HCT116 (cell line): ENCODE measurements around the gene KIAA1755. TPM values are rescaled to one million over a fixed set of nuclear protein-coding genes. Genes with fewer than 3 reads are reported as not detected.

Experiments used
- ATAC-seq: fragments of 200-7000 bp; cut with Tn5 transposase; 2 replicates; pipeline ENCODE4 v1.9.1; 2020; ENCODE audit warnings: mild to moderate bottlenecking, moderate library complexity
- BruUV-seq: library from RNA; stranded (reverse); fragments of 400-500 nt; replicated peaks from 2 replicates; lab custom pipeline; 2021; lab: Mats Ljungman, UMichigan
- CTCF ChIA-PET: fragments of 300-600 bp; sonication (Branson Sonifier 250); formaldehyde crosslinking; loops from one replicate; lab custom pipeline; 2021; ENCODE audit warnings: antibody characterized with exemption; lab: Charles Lee
- POLR2A ChIA-PET: fragments of 300-600, 350-600 bp; sonication (Branson Sonifier 250); formaldehyde crosslinking; loops from one replicate; lab custom pipeline; 2021; ENCODE audit warnings: antibody characterized with exemption; lab: Charles Lee
- RAD21 ChIA-PET, 2 experiments: fragments of 300-600 bp; sonication (Branson Sonifier 250); formaldehyde crosslinking; loops; one replicate each; lab custom pipeline; 2023; ENCODE audit warnings: low total read pairs in 2 of 2; ENCODE audit not compliant: uncharacterized antibody in 2 of 2, unreplicated experiment in 2 of 2, low non-redundant PET in 1 of 2; lab: Charles Lee
- DNase-seq: peaks from one replicate; pipeline ENCODE4 v3.0.0-alpha.2; 2010; ENCODE audit warnings: low read depth, low spot score
- H2AFZ ChIP-seq: fragments of 200-600 bp; shearing (Covaris generic), sonication (generic); 2 replicates; pipeline ENCODE4 v1.6.1; 2017; ENCODE audit warnings: low read depth, mixed run types, mixed read lengths, antibody characterized with exemption, low read length; ENCODE audit not compliant: poor library complexity, severe bottlenecking
- H3K27ac ChIP-seq: 2 replicates; pipeline ENCODE4 v1.5.1; 2012; ENCODE audit warnings: low read depth, low read length
- H3K27me3 ChIP-seq: fragments of 200-600 bp; sonication (generic); 2 replicates; pipeline ENCODE4 v1.6.1; 2016; ENCODE audit warnings: mixed run types, low read length, mixed read lengths; ENCODE audit not compliant: insufficient read depth
- H3K36me3 ChIP-seq, 2 experiments: fragments of 200-500 bp in 1 of 2; fragments of 200-600 bp in 1 of 2; sonication (Bioruptor generic) in 1 of 2; sonication (generic) in 1 of 2; 2 replicates each; pipeline versions ENCODE4 v1.5.1 to v1.6.1; 2014 to 2016; ENCODE audit warnings: low read length in 2 of 2, inconsistent platforms in 1 of 2, mixed read lengths in 1 of 2, mixed run types in 1 of 2; ENCODE audit not compliant: insufficient read depth in 2 of 2, control insufficient read depth in 1 of 2
- H3K4me1 ChIP-seq, 2 experiments: fragments of 200-600 bp in 1 of 2; sonication (generic) in 1 of 2; 2 replicates each; pipeline versions ENCODE4 v1.5.1 to v1.6.1; 2012 to 2017; ENCODE audit warnings: low read length in 2 of 2, inconsistent platforms in 1 of 2, mild to moderate bottlenecking in 1 of 2, mixed read lengths in 1 of 2, mixed run types in 1 of 2, moderate library complexity in 1 of 2; ENCODE audit not compliant: insufficient read depth in 2 of 2, control insufficient read depth in 1 of 2
- H3K4me2 ChIP-seq: fragments of 200-600 bp; sonication (generic); 2 replicates; pipeline ENCODE4 v1.6.1; 2017; ENCODE audit warnings: mixed run types, low read length, mixed read lengths
- H3K4me3 ChIP-seq, 2 experiments: fragments of 200-600 bp in 1 of 2; sonication (generic) in 1 of 2; replicated peaks in 1 of 2; 2 replicates each; pipeline ENCODE4 v1.5.1; 2011 to 2016; ENCODE audit warnings: low read length in 2 of 2, control low read depth in 1 of 2, low read depth in 1 of 2, mild to moderate bottlenecking in 1 of 2, mixed read lengths in 1 of 2, mixed run types in 1 of 2
- H3K79me2 ChIP-seq: fragments of 200-600 bp; sonication (generic); 2 replicates; pipeline ENCODE4 v1.6.1; 2017; ENCODE audit warnings: mild to moderate bottlenecking, mixed run types, low read length, moderate library complexity, mixed read lengths; ENCODE audit not compliant: insufficient read depth
- H3K9ac ChIP-seq: fragments of 200-600 bp; sonication (generic); 2 replicates; pipeline ENCODE4 v1.6.1; 2016; ENCODE audit warnings: low read length, mixed read lengths
- H3K9me2 ChIP-seq: fragments of 200-600 bp; sonication (generic), shearing (Covaris generic); 2 replicates; pipeline ENCODE4 v1.6.1; 2017; ENCODE audit warnings: mixed run types, mild to moderate bottlenecking, moderate library complexity; ENCODE audit not compliant: insufficient read depth
- H3K9me3 ChIP-seq, 2 experiments: fragments of 200-500 bp in 1 of 2; fragments of 200-600 bp in 1 of 2; sonication (Bioruptor generic) in 1 of 2; sonication (generic) in 1 of 2; 2 replicates each; pipeline ENCODE4 v1.6.1; 2014 to 2017; ENCODE audit warnings: low read length in 2 of 2, mixed read lengths in 2 of 2, inconsistent platforms in 1 of 2, low read depth in 1 of 2, mild to moderate bottlenecking in 1 of 2, mixed run types in 1 of 2, moderate library complexity in 1 of 2; ENCODE audit not compliant: control insufficient read depth in 1 of 2, insufficient read depth in 1 of 2
- H4K20me1 ChIP-seq: fragments of 200-600 bp; sonication (generic), shearing (Covaris generic); 2 replicates; pipeline ENCODE4 v1.6.1; 2017; ENCODE audit warnings: mixed run types, mild to moderate bottlenecking, moderate library complexity; ENCODE audit not compliant: insufficient read depth
- CTCF ChIP-seq, 3 experiments: fragments of 200-600 bp in 1 of 3; sonication (generic) in 1 of 3; IDR thresholded peaks in 2 of 3; conservative IDR thresholded peaks in 1 of 3; 2 replicates each; pipeline ENCODE4 v1.5.1; 2012 to 2017; ENCODE audit warnings: low read depth in 2 of 3, low read length in 2 of 3, antibody characterized with exemption in 1 of 3, borderline replicate concordance in 1 of 3, control low read depth in 1 of 3, mild to moderate bottlenecking in 1 of 3, mixed read lengths in 1 of 3, mixed run types in 1 of 3, moderate library complexity in 1 of 3; ENCODE audit not compliant: insufficient read depth in 1 of 3
- EZH2 ChIP-seq: fragments of 200-600 bp; sonication (generic); IDR thresholded peaks from 2 replicates; pipeline ENCODE4 v1.6.1; 2017; ENCODE audit warnings: antibody characterized with exemption, mixed run types
- SIN3A ChIP-seq: IDR thresholded peaks from 2 replicates; pipeline ENCODE4 v1.6.1; 2012; ENCODE audit warnings: low read depth
- YY1 ChIP-seq: IDR thresholded peaks from 2 replicates; pipeline ENCODE4 v1.6.1; 2011; ENCODE audit warnings: low read length, low read depth, moderate library complexity, mild to moderate bottlenecking; ENCODE audit not compliant: insufficient replicate concordance; ENCODE audit errors: extremely low read depth
- intact Hi-C: fragments of 100-400 bp; cut with micrococcal nuclease; formaldehyde crosslinking; loops from 2 replicates; pipeline ENCODE4 v1.10.0; 2022
- total RNA-seq: library from RNA; stranded (reverse); gene quantifications from one replicate; pipeline ENCODE4 v1.2.1, GENCODE V29; 2021; ENCODE audit not compliant: unreplicated experiment

KIAA1755 gene
- total RNA-seq, 1 experiment from 2014 or later = not detected

GRCh38 chr20:38220587-38221118 lies 39.9 kb downstream of the KIAA1755 start:
- H3K9ac ChIP-seq = no peak overlapping the region
- no peak overlapping the region for H3K27ac ChIP-seq
- intact Hi-C loops = loop anchor here (1.0 to 5.0 kb wide), 2 partner anchors 148 to 656 kb away; no protein-coding TSS in a partner anchor
- POLR2A ChIA-PET = interaction anchor here (0.9 to 1.0 kb wide), 2 partner anchors 147 to 163 kb away, joined by 3 to 4 read pairs; no protein-coding TSS in a partner anchor
- H3K9me3 ChIP-seq = no peaks in the 10 kb centered on the region
- TF ChIP-seq SIN3A (no peak), CTCF (IDR thresholded peaks at IDR 0.05 in 2 of 3, conservative IDR thresholded peaks at IDR 0.05 in 1 of 3; ENCODE audit: borderline replicate concordance in 1 of 3, insufficient read depth in 1 of 3, low read depth in 2 of 3, low read length in 2 of 3) (no peak), YY1 (no peak), EZH2 (no peak)
- DNase-seq (no peak), ATAC-seq (no peak)
- no peaks in the 10 kb centered on the region for H3K9me2 ChIP-seq
- H3K4me3 ChIP-seq = no peak overlapping the region
- H3K4me2 ChIP-seq = peak overlapping the region; percentile 46
- H3K27me3 ChIP-seq = no peaks in the 10 kb centered on the region
- CTCF ChIA-PET = interaction anchor here (0.9 to 3.7 kb wide), 28 partner anchors 8 to 657 kb away, joined by 3 to 53 read pairs (median 5); no protein-coding TSS in a partner anchor
- peak overlapping the region; percentile 47 for H2AFZ ChIP-seq
- RAD21 ChIA-PET = interaction anchor here (0.7 to 2.1 kb wide), 9 partner anchors 47 to 656 kb away, joined by 3 to 11 read pairs (median 7); no protein-coding TSS in a partner anchor
- H3K79me2 ChIP-seq = no peaks in the 10 kb centered on the region
- H3K36me3 ChIP-seq = no peaks in the 10 kb centered on the region
- BruUV-seq = no TSS peak
- H4K20me1 ChIP-seq = no peaks in the 10 kb centered on the region
- H3K4me1 ChIP-seq = peaks cover 8 to 34% of the 10 kb centered on the region in 2 experiments
